Fibroblast of mammary gland (primary cell): ENCODE data around the gene ADGRG3.

Experiments
- DNase-seq: peaks from one replicate; pipeline ENCODE4 v3.0.0-alpha.2; 2010; ENCODE audit warnings: low read depth
- H3K4me3 ChIP-seq: 2 replicates; pipeline ENCODE4 v1.5.1; 2011; ENCODE audit warnings: low read depth, mild to moderate bottlenecking, low read length, moderate library complexity; ENCODE audit not compliant: control insufficient read depth
- CTCF ChIP-seq: conservative IDR thresholded peaks from 2 replicates; pipeline ENCODE4 v1.5.1; 2011; ENCODE audit warnings: low read depth, low read length, inconsistent platforms; ENCODE audit not compliant: control insufficient read depth, insufficient read depth

ADGRG3 gene

DNA sequence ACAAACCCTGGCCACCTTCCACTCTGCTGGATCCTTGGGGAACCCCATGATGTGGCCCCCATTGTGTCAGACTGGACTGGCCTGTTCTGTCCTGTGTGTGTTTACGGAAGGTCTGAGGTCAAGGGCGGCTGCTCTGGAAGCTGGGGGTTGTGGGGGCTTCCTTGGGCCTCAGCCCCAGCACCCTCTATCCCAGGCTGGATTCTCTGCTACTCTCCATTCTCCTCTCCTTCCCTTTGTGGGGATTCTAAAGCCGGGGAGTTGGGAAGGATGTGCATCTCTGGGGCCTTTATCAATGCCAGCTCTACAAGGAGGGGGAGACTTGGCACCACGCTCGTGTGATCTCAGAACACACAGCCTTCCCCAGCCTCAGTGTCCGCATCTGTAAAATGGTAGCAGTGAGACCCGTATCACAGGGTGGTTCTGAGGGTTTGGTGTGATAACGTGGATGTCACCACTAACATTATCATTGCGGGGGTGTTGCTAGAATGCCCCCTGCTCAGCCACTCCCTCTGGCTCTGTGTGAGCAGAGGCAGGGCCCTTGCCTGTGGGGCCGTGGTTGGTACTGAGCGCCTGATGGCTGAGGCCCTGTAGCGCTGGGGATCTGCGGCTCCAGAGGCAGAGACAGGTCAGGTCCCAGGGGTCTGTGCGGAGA lies 21.6 kb upstream of the ADGRG3 start:
- no peak for TF ChIP-seq CTCF
- no peak for DNase-seq
- no peak overlapping the region for H3K4me3 ChIP-seq

DNA sequence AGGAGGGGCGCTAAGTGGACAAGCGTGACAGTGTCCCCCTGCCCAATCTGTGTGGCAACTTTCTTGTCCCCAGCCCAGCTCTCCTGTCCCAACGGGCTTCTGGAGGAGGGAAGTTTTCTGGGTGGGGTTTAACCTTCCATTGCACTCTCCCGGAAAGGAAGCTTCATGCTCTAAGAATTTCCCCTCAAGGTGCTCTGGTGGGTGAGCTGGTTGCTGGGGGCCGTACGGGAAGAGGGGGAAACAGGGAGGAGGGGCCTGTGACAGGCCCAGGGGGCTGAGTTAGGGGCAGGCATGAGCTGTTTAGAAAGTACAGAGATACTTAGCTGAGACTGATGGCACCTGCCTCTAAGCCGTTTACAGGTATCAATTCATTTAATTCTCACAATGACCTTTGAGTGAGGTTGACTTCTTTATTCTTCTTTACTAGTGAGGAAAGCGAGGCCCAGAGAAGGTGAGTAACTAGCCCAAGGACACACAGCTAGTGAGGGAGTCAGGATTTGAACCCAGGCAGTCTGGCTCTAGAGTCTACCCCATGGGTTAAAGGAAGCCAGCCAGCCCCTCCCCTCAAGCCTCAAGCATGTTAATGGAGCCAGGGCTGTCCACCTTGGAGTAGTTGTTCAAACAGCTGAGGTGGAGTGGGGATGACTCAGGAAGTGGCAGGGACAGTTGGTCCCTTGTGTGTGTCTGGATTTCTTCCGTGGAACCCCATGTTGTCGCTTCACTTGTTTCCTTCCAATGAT lies 20.8 kb upstream of the ADGRG3 start:
- H3K4me3 ChIP-seq: no peak overlapping the region
- no peak for DNase-seq
- no peak for TF ChIP-seq CTCF

GRCh38 chr16:57648125-57648524 lies 20.0 kb upstream of the ADGRG3 start:
- H3K4me3 ChIP-seq: no peak overlapping the region
- no peak for DNase-seq
- TF ChIP-seq CTCF: no peak

DNA sequence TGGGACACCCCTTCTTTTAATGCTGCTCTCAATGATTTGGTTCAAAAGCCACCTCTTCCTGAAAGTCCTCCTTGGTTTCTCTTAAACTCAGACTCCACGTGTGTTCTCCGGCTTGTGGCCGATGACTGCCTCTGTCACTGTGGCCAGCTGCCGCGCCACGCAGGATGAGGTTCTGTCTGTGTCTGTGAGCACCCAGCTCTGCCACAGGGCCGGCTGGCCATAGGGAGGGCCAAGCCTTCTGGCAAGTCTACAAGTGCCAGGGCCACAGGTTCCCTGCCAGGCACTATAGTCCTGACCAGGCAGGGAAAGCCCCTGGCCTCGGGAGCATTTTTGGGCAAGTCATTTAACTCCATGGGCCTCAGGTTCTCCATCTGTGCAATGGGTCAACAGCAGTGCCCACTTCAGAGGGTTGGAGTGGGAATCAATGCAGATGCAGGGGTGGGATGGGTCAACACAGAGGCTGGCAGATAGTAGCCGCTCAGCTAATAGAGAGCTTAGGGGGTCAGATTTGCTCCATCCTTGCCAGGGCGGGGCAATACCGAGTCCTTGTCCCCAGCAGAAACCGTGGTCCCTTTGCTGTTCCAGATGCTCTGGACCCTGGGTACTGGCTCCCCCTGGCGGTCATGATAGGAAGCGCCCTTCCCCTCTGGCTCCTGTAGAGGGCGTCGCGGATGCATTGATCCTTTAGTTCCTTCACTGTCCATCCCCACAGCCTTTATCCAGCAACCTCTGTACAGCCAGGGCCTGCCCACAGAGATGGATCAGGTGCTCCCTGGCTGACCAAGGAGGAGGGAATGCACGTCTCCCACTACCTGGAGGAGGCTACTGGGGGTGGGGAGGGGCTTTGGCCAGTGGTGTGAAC lies 19.3 kb upstream of the ADGRG3 start:
- peak; percentile 100 for TF ChIP-seq CTCF
- peak; percentile 73 for DNase-seq
- H3K4me3 ChIP-seq: no peak overlapping the region

GRCh38 chr16:57649443-57649751 lies 18.7 kb upstream of the ADGRG3 start:
- TF ChIP-seq CTCF: no peak
- no peak overlapping the region for H3K4me3 ChIP-seq
- DNase-seq: no peak

DNA sequence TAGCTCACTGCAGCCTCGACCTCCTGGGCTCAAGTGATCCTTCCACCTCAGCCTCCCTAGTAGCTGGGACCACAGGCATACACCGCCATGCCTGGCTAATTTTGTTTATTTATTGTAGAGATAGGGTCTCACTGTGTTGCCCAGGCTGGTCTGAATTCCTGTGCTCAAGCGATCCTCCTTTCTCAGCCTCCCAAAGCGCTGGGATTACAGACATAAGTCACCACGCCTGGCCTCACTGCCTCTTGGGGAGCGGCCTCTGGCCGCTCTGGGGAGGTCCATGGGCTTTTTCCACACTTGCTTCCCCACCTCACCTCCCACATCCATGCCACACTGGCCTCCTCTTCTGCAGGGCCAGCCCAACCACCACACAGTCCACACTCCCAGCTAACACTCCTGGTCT lies 18.3 kb upstream of the ADGRG3 start:
- DNase-seq: no peak
- no peak for TF ChIP-seq CTCF
- H3K4me3 ChIP-seq: no peak overlapping the region
